GM06990 (cell line): Measurements from ENCODE around the gene CCNY.
A peak's percentile ranks its signal among the peaks of the same experiment; 100 is the strongest.

ENCODE experiments used
- DNase-seq: peaks from one replicate; pipeline ENCODE4 v3.0.0-alpha.2; 2011; ENCODE audit not compliant: insufficient read length; ENCODE audit errors: extremely low read depth
- H3K27me3 ChIP-seq: replicated peaks from 2 replicates; pipeline ENCODE4 v1.6.0; 2011; ENCODE audit warnings: low read length; ENCODE audit not compliant: control insufficient read depth, insufficient read depth
- H3K36me3 ChIP-seq: 2 replicates; pipeline ENCODE4 v1.5.1; 2011; ENCODE audit warnings: low read length; ENCODE audit not compliant: control insufficient read depth, insufficient read depth
- H3K4me3 ChIP-seq: replicated peaks from 2 replicates; pipeline ENCODE4 v1.5.1; 2011; ENCODE audit warnings: low read depth, mild to moderate bottlenecking, control low read depth, low read length
- TF ChIP-seq, protein P1 (sequence below): IDR thresholded peaks from 2 replicates; pipeline ENCODE4 v1.5.1; 2011; ENCODE audit warnings: low read length, control low read depth, mild to moderate bottlenecking, inconsistent platforms; ENCODE audit not compliant: insufficient read depth, poor library complexity, severe bottlenecking

CCNY gene

GRCh38 chr10:35331894-35332640 lies 4.2 kb upstream of the CCNY start:
- no peak for DNase-seq
- H3K27me3 ChIP-seq: no peaks in the 10 kb centered on the region
- H3K4me3 ChIP-seq: no peak overlapping the region
- TF ChIP-seq, protein P1, sequence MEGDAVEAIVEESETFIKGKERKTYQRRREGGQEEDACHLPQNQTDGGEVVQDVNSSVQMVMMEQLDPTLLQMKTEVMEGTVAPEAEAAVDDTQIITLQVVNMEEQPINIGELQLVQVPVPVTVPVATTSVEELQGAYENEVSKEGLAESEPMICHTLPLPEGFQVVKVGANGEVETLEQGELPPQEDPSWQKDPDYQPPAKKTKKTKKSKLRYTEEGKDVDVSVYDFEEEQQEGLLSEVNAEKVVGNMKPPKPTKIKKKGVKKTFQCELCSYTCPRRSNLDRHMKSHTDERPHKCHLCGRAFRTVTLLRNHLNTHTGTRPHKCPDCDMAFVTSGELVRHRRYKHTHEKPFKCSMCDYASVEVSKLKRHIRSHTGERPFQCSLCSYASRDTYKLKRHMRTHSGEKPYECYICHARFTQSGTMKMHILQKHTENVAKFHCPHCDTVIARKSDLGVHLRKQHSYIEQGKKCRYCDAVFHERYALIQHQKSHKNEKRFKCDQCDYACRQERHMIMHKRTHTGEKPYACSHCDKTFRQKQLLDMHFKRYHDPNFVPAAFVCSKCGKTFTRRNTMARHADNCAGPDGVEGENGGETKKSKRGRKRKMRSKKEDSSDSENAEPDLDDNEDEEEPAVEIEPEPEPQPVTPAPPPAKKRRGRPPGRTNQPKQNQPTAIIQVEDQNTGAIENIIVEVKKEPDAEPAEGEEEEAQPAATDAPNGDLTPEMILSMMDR: no peak
- peaks cover 1% of the 10 kb centered on the region for H3K36me3 ChIP-seq

DNA sequence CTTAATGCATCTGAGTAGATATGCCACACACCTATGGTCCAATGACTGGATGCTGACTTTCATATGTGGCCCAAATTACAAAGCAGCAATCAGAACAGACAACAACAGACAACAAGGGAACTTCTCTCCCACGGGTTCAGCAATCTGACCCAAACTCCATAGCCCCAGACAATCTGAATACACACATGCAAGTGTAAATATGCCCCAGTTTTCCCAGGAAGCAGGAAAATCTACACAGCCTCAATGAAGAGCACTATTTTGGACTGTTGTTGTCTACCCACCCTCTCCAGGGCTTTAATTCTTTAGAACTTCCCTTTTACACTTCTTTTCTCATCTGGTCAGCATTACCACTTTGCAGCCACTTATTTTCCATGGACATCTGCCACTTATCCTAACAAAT lies 2.0 kb upstream of the CCNY start:
- no peak for DNase-seq
- TF ChIP-seq, protein P1: no peak
- H3K4me3 ChIP-seq: no peak overlapping the region

GRCh38 chr10:35335133-35336083 lies 901 bp upstream of the CCNY start:
- DNase-seq: no peak
- Histone ChIP-seq H3K4me3 (peak overlapping the region; percentile 80), H3K27me3 (no peaks in the 10 kb centered on the region), H3K36me3 (peaks cover 1% of the 10 kb centered on the region)
- TF ChIP-seq, protein P1: no peak

More for the DNA sequence above, 2.0 kb upstream of the CCNY start:
- H3K36me3 ChIP-seq: peaks cover 1% of the 10 kb centered on the region
- no peaks in the 10 kb centered on the region for H3K27me3 ChIP-seq

GRCh38 chr10:35336921-35337823 lies 863 bp downstream of the CCNY start:
- TF ChIP-seq, protein P1: no peak
- peak; percentile 55 for DNase-seq
- H3K4me3 ChIP-seq: peak overlapping the region; percentile 91
- H3K36me3 ChIP-seq: peaks cover 1% of the 10 kb centered on the region; the same call in 1 of the 2 replicates
- no peaks in the 10 kb centered on the region for H3K27me3 ChIP-seq

GRCh38 chr10:35339942-35340341 lies 3.6 kb downstream of the CCNY start:
- no peak overlapping the region for H3K4me3 ChIP-seq
- H3K36me3 ChIP-seq: no peaks in the 10 kb centered on the region
- DNase-seq: peak; percentile 72
- no peaks in the 10 kb centered on the region for H3K27me3 ChIP-seq
- TF ChIP-seq, protein P1: no peak
